ENCODE data around the gene TTC7B.
"Not testable (repeated sequence)": the region's sequence is repeated elsewhere in the genome, so short reads cannot be mapped to it uniquely, and the experiment has no call there.

The TTC7B gene

DNA sequence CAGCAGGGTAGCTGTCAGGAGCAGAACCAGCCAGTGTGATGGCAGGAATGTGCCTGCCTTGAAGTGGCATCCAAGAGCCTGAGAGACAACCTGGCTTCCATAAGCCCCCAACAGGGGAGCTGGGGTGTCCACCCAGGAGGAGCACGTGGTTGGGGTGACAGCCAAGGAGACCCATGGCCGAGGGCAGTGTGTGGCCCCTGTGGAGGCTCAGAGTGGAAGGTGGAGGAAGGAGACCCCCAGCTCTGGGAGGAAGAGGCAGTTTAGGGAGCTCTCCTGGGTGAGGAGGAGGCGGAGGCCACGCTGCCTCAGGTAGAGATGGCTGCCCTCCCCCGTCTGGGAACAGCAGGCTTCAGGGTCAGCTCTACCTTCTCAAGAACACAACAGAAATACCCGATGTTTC lies 272.4 kb downstream of the TTC7B start:
- intact Hi-C loops (cut with DNase I): no loop called here
- peak in 1 of 42 donors; percentile 9 for DNase-seq

DNA sequence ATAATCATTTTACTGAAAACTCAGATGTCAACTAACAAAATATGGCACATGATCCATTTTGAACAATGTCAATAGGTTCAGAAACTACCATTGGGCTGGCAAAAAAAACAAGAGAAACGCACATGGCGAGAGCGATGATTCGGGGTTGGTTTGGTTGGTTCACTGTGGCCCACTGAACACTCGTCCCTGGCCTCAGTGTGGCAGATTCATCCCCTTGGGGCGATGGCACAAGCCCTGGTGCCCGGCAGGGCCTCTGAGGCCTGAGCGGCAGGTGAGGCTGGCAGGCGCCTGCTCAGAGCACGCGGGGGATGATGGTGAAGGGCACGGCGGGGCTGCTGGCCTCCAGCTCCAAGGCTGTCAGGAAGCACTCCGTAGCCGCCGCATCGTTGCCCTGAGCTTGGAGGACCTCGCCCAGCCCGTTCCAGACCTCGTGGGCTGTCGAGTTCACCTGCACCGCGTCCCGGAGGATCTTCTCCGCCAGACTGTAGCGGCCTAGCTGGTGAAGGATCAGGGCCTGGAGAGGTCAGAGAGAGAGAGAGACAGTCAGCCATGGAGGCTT lies 275.1 kb downstream of the TTC7B start:
- intact Hi-C loops (cut with DNase I): no loop called here
- peak in 2 of 42 donors; percentile 8 to 30 for DNase-seq

DNA sequence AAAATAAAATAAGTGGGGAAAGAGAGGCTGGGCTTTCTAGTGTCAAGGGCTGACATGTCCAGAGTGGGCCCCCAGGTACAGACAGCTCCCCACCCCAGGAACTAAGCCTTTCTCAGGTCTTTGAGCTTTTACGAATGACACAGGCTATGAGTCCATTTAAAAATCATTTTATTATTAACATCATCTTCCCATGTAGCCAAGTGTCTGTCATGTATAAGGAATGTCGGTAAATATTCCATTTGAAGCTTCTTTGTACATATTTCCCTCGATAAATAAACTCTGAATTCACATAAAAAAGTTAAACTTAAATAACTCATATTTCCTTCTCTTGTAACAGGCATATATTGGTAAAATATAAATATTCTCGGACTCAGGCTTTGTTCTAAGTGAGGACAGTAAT lies 275.8 kb downstream of the TTC7B start:
- DNase-seq: no peak
- intact Hi-C loops (cut with DNase I): no loop called here

DNA sequence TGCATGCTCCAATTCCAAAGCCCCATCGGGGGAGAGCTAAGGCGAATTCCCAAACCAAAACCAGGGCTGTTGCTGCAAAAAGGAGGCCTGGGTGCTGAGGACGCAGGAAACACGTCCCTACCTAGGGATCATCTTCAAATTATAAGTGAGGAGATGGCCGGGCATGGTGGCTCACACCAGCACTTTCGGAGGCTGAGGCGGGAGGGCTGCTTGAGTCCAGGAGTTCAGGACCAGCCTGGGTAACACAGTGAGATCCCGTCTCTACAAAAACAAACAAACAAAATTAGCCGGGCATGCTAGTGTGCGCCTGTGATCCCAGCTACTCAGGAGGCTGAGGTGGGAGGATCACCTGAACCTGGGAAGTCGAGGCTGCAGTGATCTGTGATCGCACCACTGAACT lies 276.2 kb downstream of the TTC7B start:
- intact Hi-C loops (cut with DNase I): no loop called here
- peak in 1 of 42 donors; percentile 14 for DNase-seq

DNA sequence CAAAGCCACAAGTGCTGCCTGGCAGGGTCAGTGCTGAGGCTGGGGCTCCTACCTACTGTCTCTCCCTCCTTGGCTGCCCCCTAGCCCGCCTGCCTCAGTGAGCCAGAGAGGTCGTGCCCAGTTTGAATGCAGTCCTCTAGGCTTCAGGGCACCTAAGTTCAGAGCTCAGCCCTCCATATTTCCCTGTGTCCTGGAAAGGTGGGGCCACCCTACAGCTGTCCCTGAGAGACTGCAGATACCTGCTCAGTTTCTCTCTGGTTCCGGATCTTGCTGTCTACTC lies 276.8 kb downstream of the TTC7B start:
- intact Hi-C loops (cut with DNase I): no loop called here
- no peak for DNase-seq

DNA sequence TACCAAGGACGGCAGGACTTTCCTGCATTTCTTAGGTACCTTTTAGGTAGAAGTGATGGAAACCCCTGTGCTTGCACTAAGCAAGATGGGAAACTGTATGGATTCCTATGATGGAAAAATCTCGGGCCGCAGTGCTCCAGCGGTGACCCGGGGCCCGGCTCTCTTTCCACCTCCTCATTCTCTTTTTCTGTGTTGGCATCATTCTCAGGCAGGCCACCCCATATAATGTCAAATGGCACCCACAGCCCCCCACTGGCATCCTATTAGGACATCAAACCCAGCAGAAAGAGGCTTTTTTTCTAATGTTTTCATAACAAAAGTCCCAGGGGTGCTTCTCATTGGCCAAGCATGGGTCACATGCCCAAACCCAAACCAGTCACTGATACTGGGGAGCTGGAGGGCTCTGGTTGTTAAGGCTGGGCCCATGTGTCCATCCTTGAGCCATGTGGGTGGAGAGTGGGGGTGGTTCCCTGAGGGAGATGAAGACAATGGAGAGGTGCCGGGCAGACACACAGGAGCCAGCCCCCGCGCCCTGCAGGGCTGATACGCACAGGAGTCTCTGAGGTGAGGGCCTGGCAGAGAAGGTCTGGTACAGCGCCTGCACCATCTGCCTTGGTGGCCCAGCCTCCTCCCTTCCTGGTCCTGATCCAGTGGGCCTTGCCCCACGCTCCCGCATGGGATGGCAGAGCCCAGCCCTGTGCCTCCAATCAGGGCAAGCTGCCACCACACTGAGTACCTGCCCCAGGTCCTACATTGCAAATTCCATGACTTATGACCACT lies 277.3 kb downstream of the TTC7B start:
- DNase-seq: no peak

DNA sequence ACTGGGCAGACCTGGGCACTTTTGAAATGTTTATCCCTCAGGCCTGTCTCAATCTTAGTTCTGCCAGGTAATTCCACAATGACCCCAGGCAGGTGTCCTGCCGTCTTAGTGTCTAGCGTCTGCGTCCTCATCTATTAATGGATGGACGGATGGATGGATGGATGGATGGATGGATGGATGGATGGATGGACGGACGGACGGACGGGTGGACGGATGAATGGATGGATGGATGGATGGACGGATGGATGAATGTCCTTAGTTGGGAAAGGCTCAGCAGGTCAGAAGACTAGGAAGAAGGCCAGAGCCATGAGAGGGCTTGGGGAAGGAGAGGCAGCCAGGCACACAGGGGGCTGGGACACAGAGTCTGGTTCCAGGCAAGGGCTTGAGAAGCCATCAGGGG lies 278.1 kb downstream of the TTC7B start:
- DNase-seq: no peak
- intact Hi-C loops (cut with DNase I): no loop called here

More for the DNA sequence above, 277.3 kb downstream of the TTC7B start:
- intact Hi-C loops (cut with DNase I): no loop called here

DNA sequence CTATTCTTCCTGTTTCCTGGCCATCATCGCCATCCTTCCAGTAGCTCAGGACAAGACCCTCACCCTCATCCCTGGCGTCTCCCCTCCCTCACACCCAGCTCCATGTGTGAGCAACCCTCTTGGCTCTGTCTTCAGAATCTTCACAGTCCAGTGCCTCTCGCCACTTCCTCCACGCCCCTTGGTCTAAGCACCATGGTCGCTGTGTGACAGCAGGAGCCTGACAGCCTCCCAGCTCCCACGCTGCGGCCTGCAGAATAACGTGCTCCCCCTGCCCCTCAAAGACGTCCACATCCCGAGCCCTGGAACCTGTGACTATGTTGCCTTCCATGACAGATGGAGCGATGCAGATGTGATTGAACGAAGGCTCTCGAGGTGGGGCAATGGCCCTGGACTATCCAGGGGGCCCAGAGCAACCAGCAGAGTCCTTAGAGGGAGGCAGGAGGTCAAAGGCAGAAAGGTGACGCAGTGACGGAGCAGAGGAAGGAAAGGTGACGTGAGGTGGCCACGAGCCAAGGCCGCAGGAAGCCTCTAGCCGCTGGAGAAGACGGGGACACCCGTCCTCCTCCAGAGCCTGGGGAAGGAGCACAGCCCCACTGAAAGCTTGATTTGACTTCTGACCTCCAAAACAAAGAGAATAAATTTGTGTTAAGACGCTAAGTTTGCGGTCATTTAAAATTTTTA lies 279.6 kb downstream of the TTC7B start:
- DNase-seq: no peak
- intact Hi-C loops (cut with DNase I): no loop called here

DNA sequence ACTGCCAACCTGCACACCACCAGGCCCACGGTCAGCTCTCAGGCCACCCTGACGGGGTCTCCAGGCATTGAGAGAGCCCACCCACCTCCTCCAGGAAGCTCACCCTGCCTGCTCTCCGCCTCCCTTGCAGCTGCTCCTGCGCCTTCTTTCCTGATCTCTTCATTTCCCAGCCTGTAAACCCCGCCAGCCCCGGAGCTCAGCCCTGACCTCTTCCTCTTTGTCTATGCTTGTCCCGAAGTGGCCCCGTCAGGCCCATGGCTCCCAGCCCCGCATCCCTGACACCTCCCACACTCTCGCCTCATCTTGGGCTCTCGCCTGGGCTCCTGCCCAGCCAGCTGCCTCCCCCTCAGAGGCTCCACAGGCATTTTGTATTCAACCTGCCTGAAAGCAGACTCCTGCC lies 280.1 kb downstream of the TTC7B start:
- DNase-seq: peak in 18 of 42 donors; percentile 31 to 78 (median 64)
- intact Hi-C loops (cut with DNase I): no loop called here

DNA sequence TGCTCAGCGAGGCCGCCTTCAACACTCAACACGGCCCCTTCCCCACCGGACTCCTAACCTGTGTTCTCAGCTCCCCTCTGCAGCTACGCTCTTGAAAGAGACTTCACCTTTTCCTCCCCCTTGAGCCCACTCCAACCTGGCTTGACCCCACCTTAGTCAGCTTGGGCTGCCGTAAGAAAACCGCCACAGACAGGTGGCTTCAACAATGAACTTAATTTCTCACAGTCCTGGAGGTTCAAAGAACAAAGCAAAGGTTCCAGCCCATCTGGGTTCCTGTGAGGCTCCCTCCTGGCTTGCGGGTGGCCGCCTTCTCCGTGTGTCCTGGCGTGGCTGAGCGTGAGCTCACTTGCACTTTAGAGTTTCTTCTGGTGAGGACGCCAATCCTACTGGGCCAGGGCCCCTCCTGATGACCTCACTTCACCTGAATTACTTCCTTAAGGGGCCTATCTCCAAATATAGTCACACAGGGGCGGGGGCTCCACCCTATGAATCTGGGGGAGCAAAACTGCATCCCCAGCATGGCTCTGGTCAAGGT lies 280.6 kb downstream of the TTC7B start:
- intact Hi-C loops (cut with DNase I): no loop called here
- DNase-seq: no peak

DNA sequence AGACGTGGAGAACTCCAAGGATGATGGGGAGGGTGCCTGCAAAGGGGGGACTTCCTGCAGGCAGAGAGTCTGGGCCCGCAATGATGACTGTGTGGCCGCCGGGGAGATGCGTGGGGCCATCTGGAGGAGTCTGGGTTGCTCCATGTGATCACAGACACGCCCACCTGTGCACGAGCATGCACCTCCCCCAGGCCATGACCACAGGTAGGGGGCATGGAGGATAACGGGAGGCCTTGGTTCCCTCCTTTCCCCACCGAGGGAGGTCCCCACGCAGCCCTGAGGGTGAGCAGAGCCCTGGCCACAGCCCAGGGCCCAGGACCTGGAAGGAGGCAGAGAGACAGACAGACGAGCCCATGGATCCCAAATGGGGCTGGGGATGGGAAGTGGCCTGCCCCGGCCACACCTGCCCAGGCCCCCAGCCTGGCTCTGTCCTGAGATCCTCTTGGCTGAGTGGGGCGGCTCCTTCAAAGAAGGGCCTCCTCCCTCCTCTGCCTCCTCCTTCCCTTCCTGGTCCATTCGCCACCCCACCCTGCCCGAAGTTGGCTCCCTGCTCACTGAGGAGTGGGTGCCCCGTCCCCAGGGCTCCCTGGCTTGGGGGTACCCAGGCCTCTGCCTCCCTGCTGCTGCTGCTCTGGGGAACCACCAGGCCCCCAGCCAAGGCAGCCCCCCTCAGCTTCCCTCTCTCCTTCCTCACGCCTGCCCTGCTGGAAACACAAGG lies 281.2 kb downstream of the TTC7B start:
- intact Hi-C loops (cut with DNase I): no loop called here
- no peak for DNase-seq

DNA sequence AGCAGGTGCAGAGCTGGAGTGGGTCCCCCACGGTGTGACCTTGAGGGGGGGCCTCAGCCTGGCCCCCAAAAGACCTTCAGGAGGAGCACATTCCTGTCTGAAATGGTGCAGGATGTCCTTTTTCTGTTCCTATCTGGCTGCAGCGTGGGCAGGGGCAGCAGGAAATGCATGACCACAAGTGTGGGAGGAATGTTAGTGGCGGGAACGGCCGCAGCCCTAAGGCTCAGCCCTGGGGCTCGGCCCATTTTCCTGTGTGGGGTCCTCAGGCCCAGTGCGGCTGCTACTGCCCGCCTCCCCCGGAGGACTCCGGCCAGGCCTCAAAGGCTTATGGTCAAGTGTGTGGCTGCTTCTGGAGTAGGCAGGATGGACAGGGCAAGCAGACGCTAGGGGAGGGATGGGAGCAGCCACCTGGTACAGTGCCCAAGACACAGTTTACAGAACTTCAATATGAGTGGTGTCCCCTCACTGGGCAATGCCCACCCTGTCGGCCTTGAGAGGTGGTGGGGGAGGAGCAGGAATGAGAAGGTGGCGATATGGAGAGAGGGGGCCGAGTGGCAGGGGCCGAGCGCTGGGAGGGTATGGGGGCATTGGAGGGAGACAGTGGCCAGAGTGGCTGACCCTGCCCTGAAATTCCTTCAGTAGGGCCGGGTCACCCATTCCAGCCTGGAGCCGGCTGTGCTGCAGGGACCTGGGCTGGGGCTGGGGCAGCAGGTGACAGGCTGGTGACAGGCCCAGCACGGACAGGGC lies 282.0 kb downstream of the TTC7B start:
- peak in 1 of 42 donors; percentile 2 for DNase-seq
- intact Hi-C loops (cut with DNase I): no loop called here

DNA sequence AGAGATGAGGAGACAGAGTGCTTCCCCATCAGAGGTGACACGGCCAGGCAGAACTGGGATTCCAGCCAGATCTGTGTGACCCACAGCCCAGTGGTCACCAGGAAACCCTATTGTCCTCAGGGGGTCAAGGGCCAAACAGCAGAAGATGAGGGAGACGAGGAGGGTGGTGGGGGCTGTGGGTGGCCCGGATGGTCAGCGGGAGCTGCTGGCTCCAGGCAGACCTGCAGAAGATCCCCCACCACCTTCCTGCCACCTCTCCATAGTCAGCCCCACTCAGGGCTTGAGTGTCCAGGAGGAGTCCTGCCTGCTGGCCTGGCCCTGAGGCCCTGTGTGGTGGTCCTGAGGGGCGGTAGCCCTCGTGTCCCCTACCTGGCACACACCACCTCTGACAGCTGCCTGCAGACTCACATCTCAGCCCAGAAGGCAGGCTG lies 282.6 kb downstream of the TTC7B start:
- intact Hi-C loops (cut with DNase I): no loop called here
- DNase-seq: peak in 1 of 42 donors; percentile 5

DNA sequence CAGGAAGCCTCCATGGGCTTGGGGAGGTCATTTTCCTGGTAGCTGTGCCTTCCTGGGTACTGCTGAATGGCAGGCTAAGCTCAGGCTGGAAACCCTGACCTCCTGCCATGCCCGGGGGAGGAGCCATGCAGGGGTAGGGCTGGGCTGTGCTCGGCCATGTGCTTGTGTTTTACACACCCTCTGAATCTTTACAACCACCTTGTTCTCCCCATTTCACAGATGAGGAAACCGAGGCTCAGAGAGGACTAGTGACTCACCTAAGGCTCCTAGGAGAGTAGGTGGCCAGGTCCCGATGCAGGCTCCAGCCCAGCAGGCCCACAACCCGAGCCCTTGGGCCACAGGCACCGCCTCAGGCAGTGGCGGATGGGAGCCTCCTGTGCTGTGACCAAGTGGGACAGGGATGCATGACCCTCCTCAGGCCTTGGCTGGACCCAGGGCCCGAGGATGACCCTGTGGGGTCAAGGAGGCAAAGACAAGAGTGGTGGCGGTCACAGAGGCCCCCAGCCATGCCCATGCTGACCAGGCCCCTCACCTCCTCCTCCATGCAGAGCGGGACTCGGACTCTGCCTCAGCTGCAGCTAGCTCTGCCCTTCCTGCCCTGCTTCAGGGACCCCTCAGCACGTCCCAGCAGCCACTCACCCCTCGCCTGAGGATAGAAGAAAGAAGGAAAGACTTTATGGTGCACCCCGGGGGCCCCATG lies 283.3 kb downstream of the TTC7B start:
- DNase-seq: no peak

DNA sequence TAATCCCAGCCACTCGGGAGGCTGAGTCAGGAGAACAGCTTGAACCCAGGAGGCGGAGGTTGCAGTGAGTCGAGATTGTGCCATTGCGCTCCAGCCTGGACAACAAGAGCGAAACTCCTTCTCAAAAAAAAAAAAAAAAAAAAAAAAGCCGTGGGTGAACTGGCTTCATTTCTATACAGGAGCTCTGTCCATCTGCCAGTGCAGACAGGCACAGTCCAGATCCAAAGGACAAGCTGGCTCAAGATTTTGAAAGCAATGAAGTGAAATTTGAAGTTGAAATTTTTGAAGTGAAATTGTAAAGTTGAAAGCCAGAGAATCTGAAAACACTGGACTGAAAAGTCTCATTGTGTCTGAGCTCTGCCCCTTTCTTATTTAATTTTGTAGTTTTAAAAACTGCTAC lies 284.7 kb downstream of the TTC7B start:
- intact Hi-C loops (cut with DNase I): no loop called here
- DNase-seq: no peak

More for the DNA sequence above, 283.3 kb downstream of the TTC7B start:
- intact Hi-C loops (cut with DNase I): no loop called here

DNA sequence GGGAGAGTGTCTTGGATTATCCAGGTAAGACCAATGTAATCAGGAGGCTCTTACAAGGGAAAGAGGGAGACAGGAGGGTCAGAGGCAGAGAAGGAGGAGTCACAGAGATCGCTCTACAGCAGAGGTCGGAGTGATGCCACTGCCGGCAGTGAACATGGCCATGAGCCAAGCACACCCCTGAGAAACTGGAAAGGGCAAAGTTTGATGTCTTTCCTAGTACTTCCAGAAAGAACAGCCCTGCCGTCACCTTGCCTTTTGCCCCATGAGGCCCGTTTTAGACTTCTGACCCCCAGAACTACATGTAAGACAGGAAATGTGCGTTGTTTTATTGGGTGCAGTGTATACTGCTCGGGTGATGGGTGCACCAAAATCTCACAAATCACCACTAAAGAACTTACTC lies 285.7 kb downstream of the TTC7B start:
- intact Hi-C loops (cut with DNase I): no loop called here
- no peak for DNase-seq

DNA sequence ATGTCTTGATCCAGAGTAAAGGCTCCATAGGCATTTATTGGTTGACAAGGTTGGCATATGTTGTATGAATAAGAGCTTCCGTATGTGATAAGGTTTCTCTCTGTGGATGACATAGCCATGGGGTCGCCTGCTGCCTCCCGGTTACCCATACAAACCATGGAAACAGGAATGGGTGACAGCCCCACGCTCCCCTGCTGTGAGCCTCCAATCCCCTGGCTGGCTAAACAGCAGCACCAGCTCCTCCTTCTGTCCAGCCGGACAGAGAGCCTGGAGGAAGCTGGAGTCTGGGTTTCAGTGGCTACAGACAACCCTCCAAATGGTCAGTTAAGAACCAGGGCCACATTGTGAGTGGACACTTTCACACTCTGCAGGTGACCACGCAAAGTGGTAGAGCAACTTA lies 288.3 kb downstream of the TTC7B start:
- intact Hi-C loops (cut with DNase I): no loop called here
- no peak for DNase-seq

DNA sequence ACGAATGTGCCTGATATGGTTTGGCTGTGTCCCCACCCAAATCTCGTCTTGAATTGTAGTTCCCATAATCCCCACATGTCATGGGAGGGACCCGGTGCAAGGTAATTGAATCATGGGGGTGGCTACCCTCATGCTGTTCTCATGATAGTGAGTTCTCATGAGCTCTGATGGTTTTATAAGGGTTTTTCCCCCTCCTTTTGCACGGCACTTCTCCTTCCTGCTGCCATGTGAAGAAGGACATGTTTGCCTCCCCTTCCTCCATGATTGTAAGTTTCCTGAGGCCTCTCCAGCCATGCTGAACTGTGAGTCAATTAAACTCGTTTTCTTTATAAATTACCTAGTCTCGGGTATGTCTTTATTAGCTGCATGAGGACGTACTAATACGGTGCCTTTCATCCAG lies 289.7 kb downstream of the TTC7B start:
- intact Hi-C loops (cut with DNase I); DNase-seq: not testable (repeated sequence)

Data from head of caudate nucleus (tissue), 42 donors.